GM23338 (cell line): Measurements from ENCODE around the gene HRH4.

Experiments
- CREB1 ChIP-seq: fragments of 250-450 bp; sonication (Bioruptor Pico); IDR thresholded peaks from 2 replicates; pipeline ENCODE4 v1.5.0; 2020; ENCODE audit warnings: low read depth, mild to moderate bottlenecking, moderate library complexity
- EZH2 ChIP-seq: fragments of 200-600 bp; sonication (generic); IDR thresholded peaks from one replicate; pipeline ENCODE4 v1.8.0; 2017; ENCODE audit warnings: antibody characterized with exemption, mild to moderate bottlenecking, low read depth; ENCODE audit not compliant: unreplicated experiment
- POLR2AphosphoS5 ChIP-seq: IDR thresholded peaks from 2 replicates; pipeline ENCODE4 v1.6.1; 2016; ENCODE audit warnings: antibody characterized with exemption, low read depth
- TF ChIP-seq, protein P1 (sequence below), 2 experiments: fragments of 200-600 bp in 1 of 2; sonication (generic) in 1 of 2; conservative IDR thresholded peaks; 2 replicates each; pipeline versions ENCODE4 v1.5.1 to v1.6.1; 2016 to 2017; ENCODE audit warnings: antibody characterized with exemption in 2 of 2, low read depth in 2 of 2, mild to moderate bottlenecking in 2 of 2, moderate library complexity in 1 of 2
- TF ChIP-seq, protein P2 (sequence below): fragments of 250-450 bp; sonication (Bioruptor Pico); IDR thresholded peaks from 2 replicates; pipeline ENCODE4 v1.5.0; 2020; ENCODE audit warnings: mild to moderate bottlenecking, moderate library complexity
- TF ChIP-seq, protein P3 (sequence below): IDR thresholded peaks from one replicate; pipeline ENCODE4 v1.6.1; 2018; ENCODE audit warnings: antibody characterized with exemption; ENCODE audit not compliant: unreplicated experiment

DNA sequence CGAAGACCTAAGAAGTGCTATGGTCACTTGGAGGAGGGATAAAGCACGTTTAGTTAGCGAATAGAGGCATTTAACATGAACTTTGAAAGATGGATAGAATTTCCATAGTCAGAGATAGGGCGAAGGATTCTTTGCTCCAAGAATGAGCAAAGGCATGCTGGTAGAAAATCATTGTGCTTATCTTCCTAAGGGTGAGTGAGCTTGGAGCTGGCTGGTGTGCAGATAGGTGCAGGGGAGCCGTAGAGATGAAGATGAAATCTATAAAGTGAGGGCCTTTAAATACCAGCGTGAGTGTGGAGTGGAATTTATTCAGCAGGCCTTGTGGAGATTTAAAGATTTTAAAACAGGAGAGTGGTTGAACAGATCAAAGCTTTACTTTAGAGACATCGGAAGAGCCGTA lies 1.6 kb downstream of the HRH4 start:
- TF ChIP-seq CREB1 (CRISPR knock-in tag): no peak
- TF ChIP-seq, protein P1, sequence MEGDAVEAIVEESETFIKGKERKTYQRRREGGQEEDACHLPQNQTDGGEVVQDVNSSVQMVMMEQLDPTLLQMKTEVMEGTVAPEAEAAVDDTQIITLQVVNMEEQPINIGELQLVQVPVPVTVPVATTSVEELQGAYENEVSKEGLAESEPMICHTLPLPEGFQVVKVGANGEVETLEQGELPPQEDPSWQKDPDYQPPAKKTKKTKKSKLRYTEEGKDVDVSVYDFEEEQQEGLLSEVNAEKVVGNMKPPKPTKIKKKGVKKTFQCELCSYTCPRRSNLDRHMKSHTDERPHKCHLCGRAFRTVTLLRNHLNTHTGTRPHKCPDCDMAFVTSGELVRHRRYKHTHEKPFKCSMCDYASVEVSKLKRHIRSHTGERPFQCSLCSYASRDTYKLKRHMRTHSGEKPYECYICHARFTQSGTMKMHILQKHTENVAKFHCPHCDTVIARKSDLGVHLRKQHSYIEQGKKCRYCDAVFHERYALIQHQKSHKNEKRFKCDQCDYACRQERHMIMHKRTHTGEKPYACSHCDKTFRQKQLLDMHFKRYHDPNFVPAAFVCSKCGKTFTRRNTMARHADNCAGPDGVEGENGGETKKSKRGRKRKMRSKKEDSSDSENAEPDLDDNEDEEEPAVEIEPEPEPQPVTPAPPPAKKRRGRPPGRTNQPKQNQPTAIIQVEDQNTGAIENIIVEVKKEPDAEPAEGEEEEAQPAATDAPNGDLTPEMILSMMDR (conservative IDR thresholded peaks at IDR 0.05; ENCODE audit: low read depth in 2 of 2): no peak
- no peak for TF ChIP-seq POLR2AphosphoS5
- TF ChIP-seq, protein P2, sequence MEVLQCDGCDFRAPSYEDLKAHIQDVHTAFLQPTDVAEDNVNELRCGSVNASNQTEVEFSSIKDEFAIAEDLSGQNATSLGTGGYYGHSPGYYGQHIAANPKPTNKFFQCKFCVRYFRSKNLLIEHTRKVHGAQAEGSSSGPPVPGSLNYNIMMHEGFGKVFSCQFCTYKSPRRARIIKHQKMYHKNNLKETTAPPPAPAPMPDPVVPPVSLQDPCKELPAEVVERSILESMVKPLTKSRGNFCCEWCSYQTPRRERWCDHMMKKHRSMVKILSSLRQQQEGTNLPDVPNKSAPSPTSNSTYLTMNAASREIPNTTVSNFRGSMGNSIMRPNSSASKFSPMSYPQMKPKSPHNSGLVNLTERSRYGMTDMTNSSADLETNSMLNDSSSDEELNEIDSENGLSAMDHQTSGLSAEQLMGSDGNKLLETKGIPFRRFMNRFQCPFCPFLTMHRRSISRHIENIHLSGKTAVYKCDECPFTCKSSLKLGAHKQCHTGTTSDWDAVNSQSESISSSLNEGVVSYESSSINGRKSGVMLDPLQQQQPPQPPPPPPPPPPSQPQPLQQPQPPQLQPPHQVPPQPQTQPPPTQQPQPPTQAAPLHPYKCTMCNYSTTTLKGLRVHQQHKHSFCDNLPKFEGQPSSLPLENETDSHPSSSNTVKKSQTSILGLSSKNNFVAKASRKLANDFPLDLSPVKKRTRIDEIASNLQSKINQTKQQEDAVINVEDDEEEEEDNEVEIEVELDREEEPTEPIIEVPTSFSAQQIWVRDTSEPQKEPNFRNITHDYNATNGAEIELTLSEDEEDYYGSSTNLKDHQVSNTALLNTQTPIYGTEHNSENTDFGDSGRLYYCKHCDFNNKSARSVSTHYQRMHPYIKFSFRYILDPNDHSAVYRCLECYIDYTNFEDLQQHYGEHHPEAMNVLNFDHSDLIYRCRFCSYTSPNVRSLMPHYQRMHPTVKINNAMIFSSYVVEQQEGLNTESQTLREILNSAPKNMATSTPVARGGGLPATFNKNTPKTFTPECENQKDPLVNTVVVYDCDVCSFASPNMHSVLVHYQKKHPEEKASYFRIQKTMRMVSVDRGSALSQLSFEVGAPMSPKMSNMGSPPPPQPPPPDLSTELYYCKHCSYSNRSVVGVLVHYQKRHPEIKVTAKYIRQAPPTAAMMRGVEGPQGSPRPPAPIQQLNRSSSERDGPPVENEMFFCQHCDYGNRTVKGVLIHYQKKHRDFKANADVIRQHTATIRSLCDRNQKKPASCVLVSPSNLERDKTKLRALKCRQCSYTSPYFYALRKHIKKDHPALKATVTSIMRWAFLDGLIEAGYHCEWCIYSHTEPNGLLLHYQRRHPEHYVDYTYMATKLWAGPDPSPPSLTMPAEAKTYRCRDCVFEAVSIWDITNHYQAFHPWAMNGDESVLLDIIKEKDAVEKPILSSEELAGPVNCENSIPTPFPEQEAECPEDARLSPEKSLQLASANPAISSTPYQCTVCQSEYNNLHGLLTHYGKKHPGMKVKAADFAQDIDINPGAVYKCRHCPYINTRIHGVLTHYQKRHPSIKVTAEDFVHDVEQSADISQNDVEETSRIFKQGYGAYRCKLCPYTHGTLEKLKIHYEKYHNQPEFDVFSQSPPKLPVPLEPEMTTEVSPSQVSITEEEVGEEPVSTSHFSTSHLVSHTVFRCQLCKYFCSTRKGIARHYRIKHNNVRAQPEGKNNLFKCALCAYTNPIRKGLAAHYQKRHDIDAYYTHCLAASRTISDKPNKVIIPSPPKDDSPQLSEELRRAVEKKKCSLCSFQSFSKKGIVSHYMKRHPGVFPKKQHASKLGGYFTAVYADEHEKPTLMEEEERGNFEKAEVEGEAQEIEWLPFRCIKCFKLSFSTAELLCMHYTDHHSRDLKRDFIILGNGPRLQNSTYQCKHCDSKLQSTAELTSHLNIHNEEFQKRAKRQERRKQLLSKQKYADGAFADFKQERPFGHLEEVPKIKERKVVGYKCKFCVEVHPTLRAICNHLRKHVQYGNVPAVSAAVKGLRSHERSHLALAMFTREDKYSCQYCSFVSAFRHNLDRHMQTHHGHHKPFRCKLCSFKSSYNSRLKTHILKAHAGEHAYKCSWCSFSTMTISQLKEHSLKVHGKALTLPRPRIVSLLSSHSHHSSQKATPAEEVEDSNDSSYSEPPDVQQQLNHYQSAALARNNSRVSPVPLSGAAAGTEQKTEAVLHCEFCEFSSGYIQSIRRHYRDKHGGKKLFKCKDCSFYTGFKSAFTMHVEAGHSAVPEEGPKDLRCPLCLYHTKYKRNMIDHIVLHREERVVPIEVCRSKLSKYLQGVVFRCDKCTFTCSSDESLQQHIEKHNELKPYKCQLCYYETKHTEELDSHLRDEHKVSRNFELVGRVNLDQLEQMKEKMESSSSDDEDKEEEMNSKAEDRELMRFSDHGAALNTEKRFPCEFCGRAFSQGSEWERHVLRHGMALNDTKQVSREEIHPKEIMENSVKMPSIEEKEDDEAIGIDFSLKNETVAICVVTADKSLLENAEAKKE: no peak
- TF ChIP-seq, protein P3, sequence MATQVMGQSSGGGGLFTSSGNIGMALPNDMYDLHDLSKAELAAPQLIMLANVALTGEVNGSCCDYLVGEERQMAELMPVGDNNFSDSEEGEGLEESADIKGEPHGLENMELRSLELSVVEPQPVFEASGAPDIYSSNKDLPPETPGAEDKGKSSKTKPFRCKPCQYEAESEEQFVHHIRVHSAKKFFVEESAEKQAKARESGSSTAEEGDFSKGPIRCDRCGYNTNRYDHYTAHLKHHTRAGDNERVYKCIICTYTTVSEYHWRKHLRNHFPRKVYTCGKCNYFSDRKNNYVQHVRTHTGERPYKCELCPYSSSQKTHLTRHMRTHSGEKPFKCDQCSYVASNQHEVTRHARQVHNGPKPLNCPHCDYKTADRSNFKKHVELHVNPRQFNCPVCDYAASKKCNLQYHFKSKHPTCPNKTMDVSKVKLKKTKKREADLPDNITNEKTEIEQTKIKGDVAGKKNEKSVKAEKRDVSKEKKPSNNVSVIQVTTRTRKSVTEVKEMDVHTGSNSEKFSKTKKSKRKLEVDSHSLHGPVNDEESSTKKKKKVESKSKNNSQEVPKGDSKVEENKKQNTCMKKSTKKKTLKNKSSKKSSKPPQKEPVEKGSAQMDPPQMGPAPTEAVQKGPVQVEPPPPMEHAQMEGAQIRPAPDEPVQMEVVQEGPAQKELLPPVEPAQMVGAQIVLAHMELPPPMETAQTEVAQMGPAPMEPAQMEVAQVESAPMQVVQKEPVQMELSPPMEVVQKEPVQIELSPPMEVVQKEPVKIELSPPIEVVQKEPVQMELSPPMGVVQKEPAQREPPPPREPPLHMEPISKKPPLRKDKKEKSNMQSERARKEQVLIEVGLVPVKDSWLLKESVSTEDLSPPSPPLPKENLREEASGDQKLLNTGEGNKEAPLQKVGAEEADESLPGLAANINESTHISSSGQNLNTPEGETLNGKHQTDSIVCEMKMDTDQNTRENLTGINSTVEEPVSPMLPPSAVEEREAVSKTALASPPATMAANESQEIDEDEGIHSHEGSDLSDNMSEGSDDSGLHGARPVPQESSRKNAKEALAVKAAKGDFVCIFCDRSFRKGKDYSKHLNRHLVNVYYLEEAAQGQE: no peak
- TF ChIP-seq EZH2: no peak
